Activated T-helper 17 cell treated with anti-CD3 and anti-CD28 coated beads, Interleukin-2, amount 50 U/mL, for 72 hours (primary cell): ENCODE results near the gene RBM19. TPM values are rescaled to one million over a fixed set of nuclear protein-coding genes. Genes with fewer than 3 reads are reported as not detected.
"Not testable (repeated sequence)": the region's sequence is repeated elsewhere in the genome, so short reads cannot be mapped to it uniquely, and the experiment has no call there.

Experiments used
- ATAC-seq: fragments of 150-1000 bp; cut with Tn5 transposase; replicated peaks from 2 replicates; pipeline ENCODE4 v1.10.0; 2021; ENCODE audit warnings: mild to moderate bottlenecking, moderate library complexity
- H3K27ac Mint-ChIP-seq: one replicate; pipeline ENCODE4 v1.8.0; 2022; ENCODE audit warnings: mixed read lengths
- H3K27me3 Mint-ChIP-seq: one replicate; pipeline ENCODE4 v1.8.0; 2022; ENCODE audit warnings: mixed read lengths
- H3K36me3 Mint-ChIP-seq: one replicate; pipeline ENCODE4 v1.8.0; 2022; ENCODE audit warnings: low read depth, mild to moderate bottlenecking, mixed read lengths
- H3K4me1 Mint-ChIP-seq: one replicate; pipeline ENCODE4 v1.8.0; 2022; ENCODE audit warnings: mixed read lengths
- H3K4me3 Mint-ChIP-seq: one replicate; pipeline ENCODE4 v1.8.0; 2022; ENCODE audit warnings: mild to moderate bottlenecking, mixed read lengths
- H3K9me3 Mint-ChIP-seq: one replicate; pipeline ENCODE4 v1.8.0; 2022; ENCODE audit warnings: mixed read lengths
- total RNA-seq, 2 donors: library from RNA; stranded (reverse); gene quantifications; one replicate each; pipeline ENCODE4 v1.2.3, GENCODE V29; 2022

Gene RBM19
- total RNA-seq, 2 donors from 2014 or later: 66.7 to 73.3 TPM

DNA sequence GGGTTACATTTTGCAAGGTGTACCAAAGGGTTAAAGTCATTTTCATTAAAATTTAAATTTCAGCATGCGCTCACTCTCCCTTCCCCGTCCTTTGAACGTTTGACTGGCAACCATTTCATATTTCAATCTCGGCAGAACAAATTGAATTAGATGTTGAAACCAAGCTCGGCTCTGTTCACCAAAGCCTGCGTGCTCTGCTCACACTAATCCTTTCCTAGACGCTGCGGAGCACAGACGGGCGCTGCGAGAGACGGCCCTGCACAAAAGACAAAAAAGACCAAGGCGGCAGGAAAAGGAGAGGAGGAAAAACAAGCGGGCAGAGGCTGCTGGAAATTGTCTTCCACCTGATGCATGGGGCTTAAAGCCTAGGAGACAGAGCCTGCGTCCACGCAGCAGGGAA lies 149.3 kb downstream of the RBM19 start:
- Mint-ChIP-seq H3K36me3 (peaks cover 65% of the 10 kb centered on the region), H3K27me3 (no peaks in the 10 kb centered on the region), H3K4me1 (no peaks in the 10 kb centered on the region), H3K9me3 (no peaks in the 10 kb centered on the region), H3K27ac (no peak overlapping the region), H3K4me3 (no peak overlapping the region)
- no peak for ATAC-seq

DNA sequence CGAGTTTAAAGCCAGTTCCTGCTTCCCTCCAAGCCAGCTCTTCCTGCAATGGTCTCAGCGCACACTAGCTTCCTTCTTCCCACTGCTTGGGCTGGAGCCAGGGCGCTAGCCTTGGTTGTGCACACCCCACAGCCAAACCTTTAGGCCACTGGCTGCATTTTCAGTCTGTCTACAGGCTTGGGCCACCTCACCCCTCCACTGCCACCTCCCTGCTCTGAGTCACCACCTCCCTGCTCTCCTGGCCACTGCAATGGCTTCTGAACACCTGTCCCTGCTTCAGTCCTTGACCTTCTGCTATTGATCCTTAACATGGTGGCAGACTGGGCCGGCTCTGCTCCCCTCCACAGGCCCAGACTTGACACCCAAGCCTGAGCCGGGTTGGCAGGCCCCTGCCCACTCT lies 151.1 kb downstream of the RBM19 start:
- Mint-ChIP-seq H3K4me3 (no peak overlapping the region), H3K4me1 (no peaks in the 10 kb centered on the region), H3K27me3 (no peaks in the 10 kb centered on the region), H3K27ac (peak overlapping the region; percentile 69), H3K9me3 (no peaks in the 10 kb centered on the region), H3K36me3 (peaks cover 56% of the 10 kb centered on the region)
- no peak for ATAC-seq

DNA sequence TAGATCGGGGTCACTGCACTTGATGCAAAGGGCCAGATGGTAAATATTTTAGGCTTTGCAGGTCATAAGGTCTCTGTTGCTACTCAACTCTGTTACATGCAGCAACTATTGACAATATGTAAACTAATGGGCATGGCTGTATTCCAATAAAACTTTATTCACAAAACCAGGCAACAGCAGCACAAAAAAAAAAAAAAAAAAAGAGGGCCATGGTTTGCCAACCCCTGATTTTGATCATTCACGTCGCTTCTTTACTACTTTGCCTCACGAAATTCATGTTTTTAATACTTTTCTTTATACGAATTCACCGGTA lies 152.9 kb downstream of the RBM19 start:
- Mint-ChIP-seq H3K9me3 (no peaks in the 10 kb centered on the region), H3K4me3 (no peak overlapping the region), H3K27me3 (no peaks in the 10 kb centered on the region), H3K36me3 (peaks cover 51% of the 10 kb centered on the region), H3K4me1 (no peaks in the 10 kb centered on the region), H3K27ac (no peak overlapping the region)
- ATAC-seq: no peak

DNA sequence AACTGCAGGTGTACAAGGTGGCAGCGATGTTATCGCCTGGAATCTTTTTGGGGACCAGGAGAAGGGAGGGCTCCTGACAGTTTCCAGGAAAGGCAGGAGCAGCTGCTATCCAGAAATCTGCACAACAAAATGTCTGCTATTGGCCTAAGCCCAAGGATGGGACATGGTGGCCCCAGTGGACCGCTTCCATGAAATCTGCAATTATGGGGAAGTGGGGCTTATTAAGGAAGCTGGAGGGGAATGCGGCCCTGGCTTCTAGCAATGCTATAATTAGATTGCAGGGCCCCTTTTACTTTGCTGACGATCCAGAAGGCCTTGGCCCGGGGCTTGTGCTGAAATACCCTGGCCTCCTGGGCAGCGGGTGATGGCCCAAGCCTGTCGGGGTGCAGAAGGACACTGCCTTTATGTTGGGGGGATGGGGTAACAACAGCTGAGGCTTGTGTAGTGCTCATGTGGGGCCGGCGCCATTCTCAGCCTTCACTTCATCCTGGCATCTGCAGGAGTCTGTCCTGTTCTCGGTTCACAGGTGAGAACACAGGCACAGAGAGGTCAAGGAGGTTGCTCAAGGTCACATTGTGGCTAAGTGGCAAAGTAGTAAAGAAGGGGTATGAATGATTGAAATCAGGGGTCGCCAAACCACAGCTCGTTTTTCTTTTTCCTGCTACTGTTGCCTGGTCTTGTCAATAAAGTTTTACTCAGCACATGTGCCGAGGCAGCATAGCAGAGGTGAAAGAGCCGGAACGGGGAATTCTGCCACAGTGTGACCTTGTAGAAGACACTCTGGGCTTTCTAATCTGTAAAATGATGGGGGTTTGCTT lies 153.5 kb downstream of the RBM19 start:
- Mint-ChIP-seq H3K9me3 (peaks cover 3% of the 10 kb centered on the region), H3K4me1 (no peaks in the 10 kb centered on the region), H3K27me3 (no peaks in the 10 kb centered on the region), H3K36me3 (peaks cover 51% of the 10 kb centered on the region), H3K4me3 (no peak overlapping the region), H3K27ac (no peak overlapping the region)
- ATAC-seq: no peak

DNA sequence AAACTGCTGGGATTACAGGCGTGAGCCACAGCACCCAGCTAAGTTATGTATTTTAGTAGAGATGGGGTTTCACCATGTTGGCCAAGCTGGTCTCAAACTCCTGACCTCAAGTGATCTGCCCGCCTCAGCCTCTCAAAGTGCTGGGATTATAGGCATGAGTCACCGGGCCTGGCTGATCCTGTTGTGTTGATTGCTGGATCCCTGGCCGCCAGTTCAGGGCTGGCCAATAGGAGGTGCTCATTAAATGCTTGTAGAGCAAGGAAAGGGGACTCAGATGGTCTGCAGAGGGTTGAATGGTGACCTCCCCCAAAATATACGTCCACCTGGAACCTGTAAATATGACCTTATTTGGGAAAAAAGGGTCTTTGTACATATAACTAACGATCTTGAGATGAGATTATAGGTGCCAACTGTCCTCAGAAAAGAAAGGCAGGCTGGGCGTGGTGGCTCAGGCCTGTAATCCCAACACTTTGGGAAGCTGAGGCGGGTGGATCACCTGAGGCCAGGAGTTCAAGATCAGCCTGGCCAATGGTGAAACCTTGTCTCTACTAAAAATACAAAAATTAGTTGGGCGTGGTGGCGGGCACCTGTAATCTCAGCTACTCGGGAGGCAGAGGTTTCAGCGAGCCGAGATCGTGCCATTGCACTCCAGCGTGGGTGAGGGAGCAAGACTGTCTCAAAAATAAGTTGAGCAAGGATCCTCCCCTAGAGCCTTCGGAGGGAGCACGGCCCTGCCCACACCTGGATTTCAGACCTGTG lies 156.5 kb downstream of the RBM19 start:
- H3K36me3 Mint-ChIP-seq: peaks cover 31% of the 10 kb centered on the region
- H3K9me3 Mint-ChIP-seq, ATAC-seq, H3K27ac Mint-ChIP-seq, H3K4me1 Mint-ChIP-seq, H3K27me3 Mint-ChIP-seq, H3K4me3 Mint-ChIP-seq: not testable (repeated sequence)

DNA sequence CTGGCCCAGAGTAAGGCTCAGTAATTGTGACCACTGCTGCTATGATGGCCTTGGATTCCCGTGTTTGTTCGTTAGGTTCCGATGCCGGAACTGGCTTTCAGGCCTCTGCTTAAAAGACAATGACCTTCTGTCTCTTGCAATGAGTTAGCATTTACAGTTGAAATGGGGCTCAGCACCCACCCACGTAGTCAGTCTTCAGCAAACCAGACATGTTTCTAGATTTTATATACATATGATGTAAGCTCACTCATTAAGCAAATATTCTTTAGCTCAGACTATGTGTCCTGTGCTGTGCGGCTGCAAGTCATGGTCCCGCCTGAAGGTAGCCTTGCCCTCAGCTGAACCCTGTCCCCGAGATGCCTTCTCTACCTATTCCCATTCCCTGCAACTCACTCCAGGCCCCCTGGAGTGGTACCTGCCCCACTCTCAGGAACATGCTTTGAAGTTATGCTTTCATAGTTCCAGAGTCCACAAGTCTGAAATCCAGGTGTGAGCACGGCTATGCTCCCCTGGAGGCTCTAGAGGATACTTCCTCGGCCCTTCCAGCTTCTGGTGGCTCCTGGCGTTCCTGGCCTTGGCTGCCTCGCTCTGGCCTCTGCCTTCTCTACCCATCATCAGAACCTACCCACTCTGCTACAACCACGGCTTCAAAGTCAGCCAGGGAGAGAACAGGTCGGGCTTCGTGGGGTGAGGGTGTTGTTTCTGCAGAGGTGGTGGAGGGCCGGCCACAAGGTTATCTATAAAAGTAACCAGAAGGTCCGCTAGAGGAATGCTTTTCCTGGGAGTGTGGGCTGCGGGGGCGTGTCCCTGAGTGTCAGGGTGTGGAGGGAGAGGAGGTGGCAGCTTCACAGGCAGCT lies 157.8 kb downstream of the RBM19 start:
- Mint-ChIP-seq H3K4me3 (no peak overlapping the region), H3K27ac (no peak overlapping the region), H3K4me1 (no peaks in the 10 kb centered on the region), H3K27me3 (no peaks in the 10 kb centered on the region), H3K36me3 (peaks cover 28% of the 10 kb centered on the region), H3K9me3 (peaks cover 8% of the 10 kb centered on the region)
- no peak for ATAC-seq

DNA sequence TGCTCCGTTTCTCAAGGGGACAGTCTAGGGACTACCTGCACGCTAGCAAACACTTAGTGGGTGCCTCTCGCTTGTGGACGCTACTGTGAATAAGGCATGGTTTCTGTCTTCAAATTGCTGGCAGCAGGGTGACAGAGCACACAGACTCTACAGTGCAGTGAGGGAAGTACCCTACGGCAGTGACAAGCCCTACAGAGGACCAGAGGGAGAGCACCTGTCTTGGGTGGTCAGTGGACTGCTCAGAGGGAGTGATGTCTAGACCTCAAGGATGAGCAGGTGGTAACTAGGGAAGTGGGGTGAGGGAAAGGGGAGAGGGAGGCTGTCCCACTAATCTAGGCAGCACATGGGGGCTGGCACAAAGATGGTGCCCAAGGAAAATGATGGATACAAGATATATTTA lies 160.5 kb downstream of the RBM19 start:
- Mint-ChIP-seq H3K27ac (no peak overlapping the region), H3K36me3 (peaks cover 13% of the 10 kb centered on the region), H3K27me3 (no peaks in the 10 kb centered on the region), H3K9me3 (peaks cover 8% of the 10 kb centered on the region), H3K4me3 (no peak overlapping the region), H3K4me1 (no peaks in the 10 kb centered on the region)
- no peak for ATAC-seq

DNA sequence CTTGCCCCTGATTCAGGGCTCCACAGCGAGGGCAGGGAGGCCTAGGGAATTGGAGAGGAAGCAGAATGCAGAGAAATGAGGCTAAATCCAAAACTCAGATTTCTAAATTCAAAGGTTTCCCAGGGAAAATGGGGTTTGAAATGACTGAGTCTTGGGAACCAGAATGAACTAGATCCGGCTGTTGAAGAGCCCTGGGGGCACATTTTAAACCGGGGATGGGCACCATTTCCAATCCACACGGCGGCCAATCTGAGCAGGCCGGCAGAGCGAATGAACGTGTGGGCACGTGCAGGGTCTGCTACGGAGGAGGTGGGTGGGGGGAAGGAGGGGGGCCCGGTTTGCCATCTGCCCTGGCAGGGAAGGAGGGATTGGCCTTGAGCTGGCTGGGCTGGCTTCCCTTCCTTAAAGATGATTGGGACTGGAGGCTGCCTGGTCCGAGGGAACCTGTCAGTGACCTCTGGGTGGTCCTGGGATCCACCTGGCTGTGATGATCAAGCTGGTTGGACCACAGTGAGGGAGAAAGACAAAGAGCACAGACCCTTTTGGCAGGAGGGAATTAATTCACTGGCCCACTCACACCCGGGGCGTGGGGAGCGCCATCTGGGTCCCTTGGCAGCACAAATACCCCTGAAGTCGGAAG lies 161.0 kb downstream of the RBM19 start:
- peaks cover 8% of the 10 kb centered on the region for H3K9me3 Mint-ChIP-seq
- no peak overlapping the region for H3K4me3 Mint-ChIP-seq
- peaks cover 13% of the 10 kb centered on the region for H3K36me3 Mint-ChIP-seq
- H3K4me1 Mint-ChIP-seq: no peaks in the 10 kb centered on the region
- no peak for ATAC-seq
- H3K27ac Mint-ChIP-seq: no peak overlapping the region
- H3K27me3 Mint-ChIP-seq: no peaks in the 10 kb centered on the region

DNA sequence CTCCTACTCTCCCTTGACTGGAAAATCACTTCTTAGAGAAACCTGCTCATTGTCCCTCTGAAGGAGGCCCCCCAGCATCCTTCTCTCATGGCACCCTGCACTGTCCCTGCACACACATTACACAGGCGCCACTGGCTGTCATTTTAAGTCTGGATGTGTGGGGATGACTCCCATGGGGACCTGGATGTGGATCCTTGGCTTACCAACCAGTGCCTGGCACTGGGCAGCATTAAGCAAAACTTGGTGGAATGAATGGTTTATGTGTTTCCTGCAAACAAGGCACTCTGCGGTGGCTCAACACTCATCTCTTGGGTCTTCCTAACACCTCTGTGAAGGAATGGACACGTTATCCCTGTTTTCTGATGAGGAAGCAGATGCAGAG lies 162.4 kb downstream of the RBM19 start:
- no peak overlapping the region for H3K27ac Mint-ChIP-seq
- no peaks in the 10 kb centered on the region for H3K27me3 Mint-ChIP-seq
- H3K4me3 Mint-ChIP-seq: no peak overlapping the region
- no peaks in the 10 kb centered on the region for H3K4me1 Mint-ChIP-seq
- H3K36me3 Mint-ChIP-seq: peaks cover 13% of the 10 kb centered on the region
- ATAC-seq: no peak
- H3K9me3 Mint-ChIP-seq: peaks cover 8% of the 10 kb centered on the region

DNA sequence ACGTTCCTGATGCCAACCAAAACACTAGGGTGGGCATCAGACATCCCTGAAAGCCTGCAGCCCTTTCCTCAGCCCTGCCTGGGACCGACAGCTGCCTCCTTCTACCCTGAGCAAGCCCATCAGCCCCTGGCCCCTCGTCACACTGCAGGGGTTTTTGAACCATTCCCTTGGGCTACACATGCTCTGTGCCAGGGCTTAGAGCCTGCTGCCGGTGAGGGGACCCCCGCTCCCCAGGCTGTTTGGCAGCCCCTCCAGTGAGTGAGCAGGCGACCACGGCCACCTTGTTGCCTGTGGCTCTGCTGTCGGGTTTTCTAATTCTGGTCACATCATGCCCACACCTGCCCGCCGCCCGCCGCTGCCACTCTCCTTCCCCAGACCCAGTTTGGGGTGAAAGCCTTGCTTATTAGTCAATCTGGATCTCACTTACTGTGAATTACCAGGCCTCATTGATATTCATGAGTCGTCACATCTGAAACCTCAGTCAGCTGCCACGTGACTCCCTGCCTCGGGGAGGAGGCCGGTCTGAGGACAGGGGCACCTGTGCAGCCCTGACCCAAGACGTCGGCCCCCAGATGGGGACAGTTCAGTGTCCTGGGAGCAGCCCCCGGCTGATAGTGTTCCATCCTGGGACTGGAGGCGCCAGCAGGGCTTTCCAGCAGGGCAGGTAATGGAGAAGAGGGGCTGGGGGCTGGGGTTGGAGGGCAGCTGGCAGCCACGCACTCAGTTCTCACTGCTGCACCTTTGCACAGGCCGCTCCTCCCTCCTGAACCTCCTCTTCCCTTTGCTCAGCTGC lies 163.0 kb downstream of the RBM19 start:
- H3K9me3 Mint-ChIP-seq: peaks cover 8% of the 10 kb centered on the region
- ATAC-seq: no peak
- H3K27me3 Mint-ChIP-seq: no peaks in the 10 kb centered on the region
- peaks cover 9% of the 10 kb centered on the region for H3K36me3 Mint-ChIP-seq
- H3K4me3 Mint-ChIP-seq: no peak overlapping the region
- no peaks in the 10 kb centered on the region for H3K4me1 Mint-ChIP-seq
- no peak overlapping the region for H3K27ac Mint-ChIP-seq

DNA sequence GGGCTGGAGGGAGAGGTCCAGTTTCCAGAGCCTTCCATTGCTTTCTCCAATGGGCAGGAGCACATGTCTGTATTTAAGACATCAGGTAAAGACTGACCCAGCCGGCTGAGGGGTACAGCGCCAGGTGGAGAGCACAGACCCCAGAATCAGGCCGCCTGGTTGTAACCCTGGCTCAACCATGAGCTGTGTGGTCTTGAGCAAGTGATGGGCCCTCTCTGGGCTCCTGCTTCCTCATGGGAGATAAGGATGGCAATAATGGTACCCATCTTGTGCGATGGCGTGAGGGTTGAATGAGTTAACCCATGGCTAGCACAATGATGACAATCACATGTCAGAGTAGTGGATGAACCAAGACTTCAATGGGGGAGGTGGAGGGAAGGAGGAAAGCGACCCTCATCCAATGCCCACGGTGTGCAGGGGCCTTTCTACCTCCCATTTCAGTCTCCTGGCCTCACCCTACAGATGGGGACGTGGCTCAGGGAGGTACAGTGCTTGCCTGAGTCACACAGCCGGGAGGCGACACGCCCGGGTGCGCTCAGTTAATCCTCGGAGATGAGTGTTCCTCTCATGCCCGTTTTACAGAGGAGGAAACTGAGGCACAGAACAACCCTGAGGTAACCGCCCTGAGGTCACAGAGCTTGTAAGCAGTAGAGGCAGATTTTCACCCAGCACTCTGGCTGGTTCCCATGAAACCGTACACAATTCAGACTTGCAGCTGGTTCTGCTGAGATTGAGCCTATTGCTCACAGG lies 163.9 kb downstream of the RBM19 start:
- H3K4me1 Mint-ChIP-seq: no peaks in the 10 kb centered on the region
- H3K9me3 Mint-ChIP-seq: peaks cover 5% of the 10 kb centered on the region
- no peak for ATAC-seq
- no peak overlapping the region for H3K4me3 Mint-ChIP-seq
- H3K27me3 Mint-ChIP-seq: no peaks in the 10 kb centered on the region
- H3K36me3 Mint-ChIP-seq: peaks cover 5% of the 10 kb centered on the region
- no peak overlapping the region for H3K27ac Mint-ChIP-seq

DNA sequence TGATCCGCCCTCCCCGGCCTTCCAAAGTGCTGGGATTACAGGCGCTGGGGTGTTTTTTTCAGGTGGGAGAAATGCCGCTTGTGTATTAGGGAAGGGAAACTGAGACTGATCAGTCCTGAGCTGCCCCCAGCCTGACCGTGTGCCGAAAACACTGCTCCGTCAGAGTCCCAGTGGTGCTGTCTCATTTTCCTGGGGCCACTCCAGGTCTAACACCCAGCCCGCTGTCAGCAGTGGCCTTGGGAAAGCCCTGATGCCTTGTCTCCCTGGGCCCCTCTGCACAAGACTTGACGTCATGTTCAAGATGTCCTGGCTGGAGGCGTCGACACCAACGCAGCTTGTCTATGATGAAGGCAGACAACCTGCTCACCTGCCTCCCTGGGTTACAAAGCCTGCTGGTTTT lies 165.9 kb downstream of the RBM19 start:
- H3K27me3 Mint-ChIP-seq: no peaks in the 10 kb centered on the region
- no peaks in the 10 kb centered on the region for H3K4me1 Mint-ChIP-seq
- no peaks in the 10 kb centered on the region for H3K36me3 Mint-ChIP-seq
- no peak for ATAC-seq
- no peak overlapping the region for H3K27ac Mint-ChIP-seq
- no peaks in the 10 kb centered on the region for H3K9me3 Mint-ChIP-seq
- H3K4me3 Mint-ChIP-seq: no peak overlapping the region

DNA sequence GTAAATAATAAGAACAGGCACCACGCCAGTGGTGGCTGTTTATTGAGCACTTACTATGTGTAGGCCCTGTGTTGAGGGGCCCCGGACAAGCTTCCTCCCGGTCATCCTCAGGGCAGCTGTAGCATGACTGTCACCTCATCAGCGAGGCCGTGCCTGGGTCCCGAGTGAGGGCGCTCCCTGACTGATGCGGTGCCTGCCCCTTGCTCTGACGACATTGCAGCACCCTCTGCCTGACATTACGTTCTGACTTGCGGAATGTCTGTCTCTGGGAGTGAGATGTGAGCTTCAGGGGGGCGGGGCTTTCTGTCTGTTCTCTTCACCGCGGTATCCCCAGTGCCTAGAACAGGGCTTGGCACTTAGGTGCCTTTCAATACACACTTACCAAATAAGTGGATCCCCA lies 167.6 kb downstream of the RBM19 start:
- ATAC-seq: no peak
- H3K36me3 Mint-ChIP-seq: no peaks in the 10 kb centered on the region
- no peaks in the 10 kb centered on the region for H3K9me3 Mint-ChIP-seq
- no peaks in the 10 kb centered on the region for H3K4me1 Mint-ChIP-seq
- no peak overlapping the region for H3K27ac Mint-ChIP-seq
- no peaks in the 10 kb centered on the region for H3K27me3 Mint-ChIP-seq
- H3K4me3 Mint-ChIP-seq: no peak overlapping the region
